Measurements from ENCODE around the gene TMTC1.

DNA sequence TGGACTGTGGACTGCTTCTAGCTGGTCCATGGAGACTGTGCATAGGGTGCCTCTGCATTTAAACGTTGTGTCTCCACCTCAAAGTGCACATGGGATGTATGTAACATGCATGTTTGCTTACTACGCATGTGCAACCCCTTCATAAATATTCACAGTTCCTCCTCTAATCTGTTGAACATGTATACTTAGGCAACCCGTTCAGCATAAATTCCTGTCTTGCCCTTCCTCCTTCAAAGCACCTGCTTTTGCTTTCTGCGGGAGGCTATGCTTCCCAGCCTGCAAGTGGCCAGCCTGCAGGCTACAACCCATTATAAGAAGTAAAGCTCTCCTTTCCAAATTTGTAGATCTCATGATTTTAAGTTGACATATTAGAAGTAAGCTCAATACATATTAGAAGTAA is 253.3 kb downstream of the TMTC1 start:
- TF ChIP-seq, protein P1, sequence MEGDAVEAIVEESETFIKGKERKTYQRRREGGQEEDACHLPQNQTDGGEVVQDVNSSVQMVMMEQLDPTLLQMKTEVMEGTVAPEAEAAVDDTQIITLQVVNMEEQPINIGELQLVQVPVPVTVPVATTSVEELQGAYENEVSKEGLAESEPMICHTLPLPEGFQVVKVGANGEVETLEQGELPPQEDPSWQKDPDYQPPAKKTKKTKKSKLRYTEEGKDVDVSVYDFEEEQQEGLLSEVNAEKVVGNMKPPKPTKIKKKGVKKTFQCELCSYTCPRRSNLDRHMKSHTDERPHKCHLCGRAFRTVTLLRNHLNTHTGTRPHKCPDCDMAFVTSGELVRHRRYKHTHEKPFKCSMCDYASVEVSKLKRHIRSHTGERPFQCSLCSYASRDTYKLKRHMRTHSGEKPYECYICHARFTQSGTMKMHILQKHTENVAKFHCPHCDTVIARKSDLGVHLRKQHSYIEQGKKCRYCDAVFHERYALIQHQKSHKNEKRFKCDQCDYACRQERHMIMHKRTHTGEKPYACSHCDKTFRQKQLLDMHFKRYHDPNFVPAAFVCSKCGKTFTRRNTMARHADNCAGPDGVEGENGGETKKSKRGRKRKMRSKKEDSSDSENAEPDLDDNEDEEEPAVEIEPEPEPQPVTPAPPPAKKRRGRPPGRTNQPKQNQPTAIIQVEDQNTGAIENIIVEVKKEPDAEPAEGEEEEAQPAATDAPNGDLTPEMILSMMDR (IDR thresholded peaks at IDR 0.05) = no peak
- TF ChIP-seq EZH2 (IDR thresholded peaks at IDR 0.05) (no peak), EZH2phosphoT487 (IDR thresholded peaks at IDR 0.05) (no peak)
